GM21529 (cell line): ENCODE data around the gene YJEFN3.

Source experiments
- ATAC-seq: cut with Tn5 transposase; IDR thresholded peaks from one replicate; pipeline ENCODE4 v1.9.1; 2021; ENCODE audit not compliant: unreplicated experiment

Gene YJEFN3

GRCh38 chr19:19550972-19551852 is 22.5 kb downstream of the YJEFN3 start:
- no peak for ATAC-seq

DNA sequence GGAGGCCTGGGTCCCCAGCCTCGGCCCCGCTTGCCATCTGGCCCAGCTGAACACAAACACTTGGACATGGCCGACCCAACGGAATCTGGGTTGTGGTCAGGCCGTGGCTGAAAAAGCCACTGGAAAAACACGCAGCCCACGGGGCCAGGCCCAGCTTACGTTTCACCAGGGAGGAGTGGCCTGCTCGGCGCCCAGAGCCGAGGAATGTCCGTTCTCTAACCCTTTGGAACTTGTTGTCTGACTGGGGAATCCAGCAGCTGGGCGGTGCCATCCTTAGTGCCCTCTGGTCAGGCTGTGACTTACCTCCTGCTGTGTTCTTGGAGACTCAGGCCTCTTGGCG is 23.1 kb downstream of the YJEFN3 start:
- ATAC-seq: no peak

DNA sequence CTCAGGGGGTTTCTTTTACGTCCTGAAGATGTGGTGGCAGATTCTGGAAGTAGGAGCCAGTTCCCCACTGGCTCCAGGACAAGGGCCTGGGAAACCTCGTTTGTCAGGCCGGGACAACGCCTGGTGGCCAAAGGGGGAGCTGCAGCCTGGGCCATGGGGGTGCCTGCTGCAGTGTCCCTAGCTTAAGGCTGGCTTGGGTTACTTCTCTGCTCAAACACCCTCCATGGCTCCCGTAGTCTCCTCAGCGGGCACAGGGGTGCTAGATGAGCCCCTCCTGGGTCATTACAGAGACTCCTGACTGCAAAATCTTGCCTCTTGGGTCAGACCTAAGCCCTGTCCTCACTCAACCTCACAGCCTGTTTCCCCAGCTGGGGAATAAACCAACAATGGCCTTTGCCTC is 24.1 kb downstream of the YJEFN3 start:
- no peak for ATAC-seq

- no peak for ATAC-seq
These were observed 25.0 kb downstream of the YJEFN3 start for GRCh38 chr19:19553670-19554069.

GRCh38 chr19:19554074-19555023 is 25.6 kb downstream of the YJEFN3 start:
- no peak for ATAC-seq

GRCh38 chr19:19558055-19558454 is 29.3 kb downstream of the YJEFN3 start:
- no peak for ATAC-seq

DNA sequence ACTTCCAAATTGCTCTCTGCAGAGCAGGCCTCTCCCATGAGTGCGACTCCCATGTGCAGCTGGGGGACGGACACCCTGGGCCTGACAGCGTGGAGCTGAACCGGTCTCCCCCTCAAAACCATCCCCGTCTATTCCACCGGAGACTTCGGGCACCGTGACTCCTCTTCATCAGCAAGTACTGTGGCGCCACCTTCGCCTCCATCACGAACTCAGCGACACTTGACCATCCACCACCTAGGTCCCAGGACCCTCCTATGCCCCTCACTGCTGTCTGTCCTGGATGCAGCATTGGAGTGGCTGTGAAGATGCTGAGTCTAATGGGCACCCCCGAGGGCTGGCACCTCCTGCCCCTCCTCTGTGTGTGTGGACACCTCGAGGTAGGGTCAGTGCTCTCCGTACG is 29.9 kb downstream of the YJEFN3 start:
- ATAC-seq: no peak

DNA sequence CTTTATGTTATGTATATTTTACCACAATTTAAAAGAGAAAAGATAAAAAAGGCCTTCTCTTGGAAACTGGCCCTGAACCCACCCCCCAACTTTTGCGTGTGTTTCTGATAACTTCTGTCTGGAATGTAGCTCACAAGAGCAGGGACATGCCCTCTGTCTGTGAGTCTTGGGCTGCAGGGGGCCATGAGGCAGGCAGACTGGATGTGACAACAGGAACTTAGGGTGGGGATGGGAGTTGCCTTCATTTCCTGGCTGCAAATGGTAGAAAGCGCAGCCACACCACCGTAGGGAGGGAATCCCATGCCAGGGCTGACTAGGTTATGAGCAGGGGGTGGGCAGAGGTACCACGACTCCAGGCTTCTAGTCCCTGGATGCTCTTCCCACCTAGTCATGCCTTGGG is 31.2 kb downstream of the YJEFN3 start:
- ATAC-seq: no peak

GRCh38 chr19:19561946-19562664 is 33.4 kb downstream of the YJEFN3 start:
- no peak for ATAC-seq

- no peak for ATAC-seq
These were observed 34.1 kb downstream of the YJEFN3 start for GRCh38 chr19:19562665-19563347.

GRCh38 chr19:19563348-19563848 is 34.7 kb downstream of the YJEFN3 start:
- ATAC-seq: no peak

GRCh38 chr19:19566306-19566705 is 37.6 kb downstream of the YJEFN3 start:
- no peak for ATAC-seq

DNA sequence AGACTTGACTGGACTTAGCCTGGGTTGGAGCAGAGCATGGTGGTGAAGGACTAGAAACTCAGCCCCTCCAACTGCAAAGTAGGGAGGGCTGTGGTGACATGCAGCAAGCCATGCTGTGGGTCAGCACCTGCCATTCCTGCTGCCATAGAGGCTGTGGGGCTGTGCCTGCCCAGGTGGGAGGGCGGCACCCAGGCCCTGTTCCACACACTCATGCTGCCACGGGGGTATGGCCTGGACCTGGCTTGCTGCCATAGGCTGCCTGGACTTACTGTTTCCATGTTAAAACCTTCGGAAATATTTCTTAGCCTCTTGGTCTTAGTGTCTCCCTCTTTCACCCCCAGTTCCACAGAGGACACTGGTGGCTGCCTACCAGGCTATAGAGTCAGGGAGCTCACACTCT is 38.7 kb downstream of the YJEFN3 start:
- no peak for ATAC-seq

- ATAC-seq: no peak
These were observed 40.4 kb downstream of the YJEFN3 start for GRCh38 chr19:19568802-19569756.

- ATAC-seq: no peak
These were observed 41.9 kb downstream of the YJEFN3 start for GRCh38 chr19:19570571-19570970.

GRCh38 chr19:19571071-19571786 is 42.5 kb downstream of the YJEFN3 start:
- no peak for ATAC-seq

- no peak for ATAC-seq
These were observed 46.7 kb downstream of the YJEFN3 start for GRCh38 chr19:19575411-19575810.

DNA sequence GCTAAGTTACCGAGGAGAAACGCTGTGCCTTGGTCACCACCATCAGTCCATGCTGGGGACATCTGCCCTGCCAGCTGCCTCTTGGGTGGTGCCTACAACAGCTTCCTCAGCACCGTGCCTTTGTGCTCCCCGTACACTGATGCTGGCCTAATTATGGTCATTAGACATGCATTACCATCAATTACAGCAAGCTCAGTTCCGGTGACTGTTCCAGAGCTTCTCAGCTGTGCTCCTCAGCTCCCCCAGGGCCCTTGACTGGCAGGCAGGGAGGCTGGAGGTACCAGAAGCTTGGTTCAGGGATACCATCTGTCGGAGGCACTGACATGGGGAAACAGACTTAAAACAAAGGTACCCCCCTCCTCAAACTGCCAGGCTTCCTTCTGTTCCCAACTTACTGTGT is 49.5 kb downstream of the YJEFN3 start:
- no peak for ATAC-seq
